Mesenchymal stem cell (in vitro differentiated cells and primary cell): Measurements from ENCODE around the gene IL18.

Experiments
- DNase-seq: peaks from one replicate; pipeline ENCODE4 v3.0.0-alpha.2; 2013
- H2AFZ ChIP-seq: one replicate; pipeline ENCODE4 v1.6.1; 2013; ENCODE audit warnings: low read depth, mild to moderate bottlenecking, control low read depth, inconsistent platforms, low read length, moderate library complexity
- H2AK5ac ChIP-seq: 2 replicates; pipeline ENCODE4 v1.6.1; 2013; ENCODE audit warnings: low read length, moderate library complexity, mild to moderate bottlenecking, inconsistent platforms; ENCODE audit not compliant: severe bottlenecking
- H2BK120ac ChIP-seq: one replicate; pipeline ENCODE4 v1.6.1; 2013; ENCODE audit warnings: low read depth, mild to moderate bottlenecking, inconsistent platforms, low read length, moderate library complexity
- H2BK12ac ChIP-seq, 2 experiments: one replicate each; pipeline ENCODE4 v1.6.1; 2013; ENCODE audit warnings: inconsistent platforms in 2 of 2, low read length in 2 of 2, mild to moderate bottlenecking in 2 of 2, moderate library complexity in 2 of 2, control low read depth in 1 of 2
- H2BK15ac ChIP-seq: one replicate; pipeline ENCODE4 v1.6.1; 2013; ENCODE audit warnings: mild to moderate bottlenecking, low read depth, inconsistent platforms; ENCODE audit not compliant: poor library complexity, severe bottlenecking
- H2BK5ac ChIP-seq: 2 replicates; pipeline ENCODE4 v1.6.1; 2013; ENCODE audit warnings: low read depth, mild to moderate bottlenecking, low read length, control low read depth, inconsistent platforms; ENCODE audit not compliant: poor library complexity, severe bottlenecking
- H3K14ac ChIP-seq, 2 experiments: one replicate each; pipeline ENCODE4 v1.6.1; 2013; ENCODE audit warnings: inconsistent platforms in 2 of 2, low read length in 2 of 2, control low read depth in 1 of 2, mild to moderate bottlenecking in 1 of 2, moderate library complexity in 1 of 2
- H3K18ac ChIP-seq, 2 experiments: one replicate each; pipeline ENCODE4 v1.6.1; 2013; ENCODE audit warnings: inconsistent platforms in 2 of 2, low read length in 2 of 2, control low read depth in 1 of 2, low read depth in 1 of 2, mild to moderate bottlenecking in 1 of 2
- H3K23ac ChIP-seq, 2 experiments: one replicate each; pipeline ENCODE4 v1.6.1; 2013; ENCODE audit warnings: inconsistent platforms in 2 of 2, low read length in 2 of 2, mild to moderate bottlenecking in 2 of 2, moderate library complexity in 2 of 2, control low read depth in 1 of 2
- H3K27ac ChIP-seq: 2 replicates; pipeline ENCODE4 v1.5.1; 2013; ENCODE audit warnings: mild to moderate bottlenecking, moderate library complexity, low read length, control low read depth, inconsistent platforms; ENCODE audit not compliant: poor library complexity, severe bottlenecking
- H3K27me3 ChIP-seq, 2 experiments: 2 replicates each; pipeline versions ENCODE4 v1.6.1 to v1.7.0; 2013; ENCODE audit warnings: low read length in 2 of 2, mild to moderate bottlenecking in 2 of 2, moderate library complexity in 2 of 2, control low read depth in 1 of 2, inconsistent platforms in 1 of 2; ENCODE audit not compliant: control insufficient read depth in 1 of 2, insufficient read depth in 1 of 2
- H3K36me3 ChIP-seq, 2 experiments: 2 replicates each; pipeline versions ENCODE4 v1.6.1 to v1.7.0; 2013; ENCODE audit warnings: low read length in 2 of 2, control low read depth in 1 of 2, inconsistent platforms in 1 of 2, low read depth in 1 of 2, mild to moderate bottlenecking in 1 of 2; ENCODE audit not compliant: insufficient read depth in 2 of 2, control insufficient read depth in 1 of 2
- H3K4ac ChIP-seq, 2 experiments: one replicate each; pipeline ENCODE4 v1.6.1; 2013; ENCODE audit warnings: inconsistent platforms in 2 of 2, low read length in 2 of 2, mild to moderate bottlenecking in 2 of 2, moderate library complexity in 2 of 2, control low read depth in 1 of 2, low read depth in 1 of 2
- H3K4me1 ChIP-seq: 2 replicates; pipeline ENCODE4 v1.6.1; 2013; ENCODE audit warnings: low read depth, low read length, control low read depth; ENCODE audit not compliant: control insufficient read depth, insufficient read depth
- H3K4me2 ChIP-seq: 2 replicates; pipeline ENCODE4 v1.6.1; 2013; ENCODE audit warnings: low read length, mild to moderate bottlenecking, inconsistent platforms; ENCODE audit not compliant: poor library complexity, severe bottlenecking
- H3K4me3 ChIP-seq, 2 experiments: 2 replicates each; pipeline versions ENCODE4 v1.5.1 to v1.7.0; 2013; ENCODE audit warnings: low read length in 2 of 2, mild to moderate bottlenecking in 2 of 2, control low read depth in 1 of 2, low read depth in 1 of 2; ENCODE audit not compliant: insufficient read depth in 1 of 2
- H3K79me1 ChIP-seq: replicated peaks from 2 replicates; pipeline ENCODE4 v1.6.1; 2013; ENCODE audit warnings: mild to moderate bottlenecking, control low read depth, low read length, inconsistent platforms; ENCODE audit not compliant: poor library complexity, severe bottlenecking
- H3K9ac ChIP-seq: 2 replicates; pipeline ENCODE4 v1.7.0; 2013; ENCODE audit warnings: mild to moderate bottlenecking, low read length, moderate library complexity
- H3K9me3 ChIP-seq: 2 replicates; pipeline ENCODE4 v1.7.0; 2013; ENCODE audit warnings: mild to moderate bottlenecking, low read length; ENCODE audit not compliant: control insufficient read depth
- H4K8ac ChIP-seq: one replicate; pipeline ENCODE4 v1.6.1; 2013; ENCODE audit warnings: inconsistent platforms, mild to moderate bottlenecking, low read length, moderate library complexity
- H4K91ac ChIP-seq: one replicate; pipeline ENCODE4 v1.6.1; 2013; ENCODE audit warnings: mild to moderate bottlenecking, low read length, inconsistent platforms
- WGBS: methylation state at CpG from one replicate; pipeline ENCODE4 v1.1.7; 2013; ENCODE audit warnings: mixed read lengths; 5-methylcytosine and 5-hydroxymethylcytosine counted together

The IL18 gene

GRCh38 chr11:112185883-112186282, 22.0 kb upstream of the IL18 start:
- no peak overlapping the region for H2AFZ ChIP-seq
- no peak overlapping the region for H3K4me3 ChIP-seq
- H2BK5ac ChIP-seq = no peak overlapping the region
- H3K4ac ChIP-seq = no peak overlapping the region
- H3K27ac ChIP-seq = no peak overlapping the region
- no peak overlapping the region for H3K23ac ChIP-seq
- H3K79me1 ChIP-seq = no peaks in the 10 kb centered on the region
- H4K8ac ChIP-seq = no peak overlapping the region
- H2BK120ac ChIP-seq = no peak overlapping the region
- no peak overlapping the region for H3K9ac ChIP-seq
- H2BK15ac ChIP-seq = no peak overlapping the region
- no peak overlapping the region for H3K18ac ChIP-seq
- H3K14ac ChIP-seq = no peak overlapping the region
- H3K36me3 ChIP-seq = no peaks in the 10 kb centered on the region
- no peak overlapping the region for H4K91ac ChIP-seq
- H3K27me3 ChIP-seq = peaks cover 0 to 6% of the 10 kb centered on the region in 2 experiments
- no peak overlapping the region for H3K4me2 ChIP-seq
- no peaks in the 10 kb centered on the region for H3K4me1 ChIP-seq
- H2BK12ac ChIP-seq = peak overlapping the region in 1 of 2 experiments; percentile 18
- no peak for DNase-seq
- no peaks in the 10 kb centered on the region for H3K9me3 ChIP-seq
- H2AK5ac ChIP-seq = no peak overlapping the region

- Histone ChIP-seq H2BK15ac (no peak overlapping the region), H3K79me1 (no peaks in the 10 kb centered on the region), H3K23ac (no peak overlapping the region), H3K4me2 (no peak overlapping the region), H3K27ac (no peak overlapping the region), H3K4me1 (no peaks in the 10 kb centered on the region), H3K14ac (no peak overlapping the region), H3K27me3 (peaks cover 0 to 9% of the 10 kb centered on the region in 2 experiments), H3K18ac (no peak overlapping the region), H2AK5ac (no peak overlapping the region), H3K4ac (no peak overlapping the region), H3K9ac (no peak overlapping the region), H2BK120ac (no peak overlapping the region), H3K9me3 (no peaks in the 10 kb centered on the region), H3K4me3 (no peak overlapping the region), H4K91ac (no peak overlapping the region), H3K36me3 (no peaks in the 10 kb centered on the region), H2BK5ac (no peak overlapping the region), H2BK12ac (no peak overlapping the region), H4K8ac (no peak overlapping the region), H2AFZ (no peak overlapping the region)
- WGBS = 92% methylated on average over 1 of the region's 1 CpG
- no peak for DNase-seq
Measured at GRCh38 chr11:112182867-112183266, 19.0 kb upstream of the IL18 start.

DNA sequence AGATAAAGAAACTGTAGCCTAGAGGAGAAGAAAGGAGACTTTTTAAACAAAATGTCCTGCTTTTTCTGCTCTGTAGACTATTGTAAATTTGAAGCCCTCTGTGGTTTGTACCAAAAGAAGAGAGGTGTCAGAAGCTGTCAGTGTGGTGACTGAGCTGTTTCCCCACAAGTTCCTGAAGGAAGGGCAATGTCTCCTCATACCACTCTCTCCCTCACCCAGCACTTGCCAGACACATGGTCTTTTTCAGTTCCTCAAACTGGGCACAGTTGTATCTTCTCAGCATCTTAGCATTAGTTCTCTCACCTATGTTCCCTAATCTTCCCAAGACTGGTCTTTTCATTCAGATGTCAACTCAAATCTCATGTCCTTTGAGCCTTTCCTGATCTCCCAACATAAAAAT, 15.7 kb upstream of the IL18 start:
- Histone ChIP-seq H2BK120ac (no peak overlapping the region), H4K91ac (no peak overlapping the region), H3K9me3 (no peaks in the 10 kb centered on the region), H2BK15ac (no peak overlapping the region), H3K27ac (no peak overlapping the region), H2AK5ac (no peak overlapping the region), H3K18ac (no peak overlapping the region), H2AFZ (no peak overlapping the region), H3K4me3 (no peak overlapping the region), H3K23ac (no peak overlapping the region), H3K4ac (no peak overlapping the region), H3K9ac (no peak overlapping the region), H3K79me1 (no peaks in the 10 kb centered on the region), H3K4me1 (peaks cover 3% of the 10 kb centered on the region), H3K14ac (no peak overlapping the region), H2BK12ac (no peak overlapping the region), H3K4me2 (no peak overlapping the region), H2BK5ac (no peak overlapping the region), H3K27me3 (peaks cover 0 to 3% of the 10 kb centered on the region in 2 experiments), H4K8ac (no peak overlapping the region), H3K36me3 (no peaks in the 10 kb centered on the region)
- DNase-seq = no peak

- Histone ChIP-seq H3K18ac (no peak overlapping the region), H3K4me3 (no peak overlapping the region), H3K79me1 (no peaks in the 10 kb centered on the region), H3K36me3 (no peaks in the 10 kb centered on the region), H3K9me3 (no peaks in the 10 kb centered on the region), H3K9ac (no peak overlapping the region), H3K27me3 (peaks cover 0 to 3% of the 10 kb centered on the region in 2 experiments), H2AFZ (no peak overlapping the region), H3K27ac (no peak overlapping the region), H3K4me1 (peaks cover 3% of the 10 kb centered on the region), H2BK5ac (no peak overlapping the region), H2BK12ac (no peak overlapping the region), H3K14ac (no peak overlapping the region), H4K8ac (no peak overlapping the region), H3K23ac (no peak overlapping the region), H3K4ac (no peak overlapping the region), H2BK120ac (no peak overlapping the region), H4K91ac (no peak overlapping the region), H3K4me2 (no peak overlapping the region), H2AK5ac (no peak overlapping the region), H2BK15ac (no peak overlapping the region)
- 96% methylated on average over 3 of the region's 3 CpGs for whole genome bisulfite sequencing
- no peak for DNase-seq
Measured at GRCh38 chr11:112178936-112179335, 15.0 kb upstream of the IL18 start.
